Right renal pelvis (tissue), 4 donors: Measurements from ENCODE around the gene FMN1. TPM values are rescaled to one million over a fixed set of nuclear protein-coding genes. Genes with fewer than 3 reads are reported as not detected.

Experiments
- DNase-seq, 4 donors: peaks; one replicate each; pipeline ENCODE4 v3.0.0-alpha.2; 2013; ENCODE audit warnings: low read depth in 4 of 4, low spot score in 3 of 4, missing footprints in 1 of 4
- polyA plus RNA-seq, 4 donors: library from polyadenylated mRNA; unstranded; fragments of 120-200 nt; gene quantifications; one replicate each; pipeline ENCODE4 v1.2.1, GENCODE V29; 2013; ENCODE audit not compliant: insufficient read length in 4 of 4

Gene FMN1
- polyA plus RNA-seq, 4 donors, result 16.4 to 18.6 (median 17.1) TPM

DNA sequence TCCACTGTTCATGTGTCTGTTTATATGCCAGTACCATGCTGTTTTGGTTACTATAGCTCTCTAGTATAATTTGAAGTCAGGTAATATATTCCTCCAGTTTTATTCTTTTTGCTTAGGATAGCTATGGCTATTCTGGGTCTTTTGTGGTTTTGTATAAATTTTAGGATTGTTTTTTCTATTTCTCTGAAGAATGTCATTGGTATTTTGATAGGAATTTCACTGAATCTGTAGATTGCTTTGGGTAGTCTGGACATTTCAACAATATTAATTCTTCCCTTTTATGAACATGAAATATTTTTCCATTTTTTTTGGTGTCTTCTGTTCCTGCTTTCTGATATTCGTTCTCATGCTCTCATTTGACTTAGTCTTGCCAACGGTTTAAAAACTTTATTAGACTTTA is 437.1 kb downstream of the FMN1 start:
- DNase-seq, result no peak

GRCh38 chr15:32750979-32751378 is 443.5 kb downstream of the FMN1 start:
- no peak for DNase-seq

- DNase-seq, result no peak
Observed at GRCh38 chr15:32747921-32748342, 446.6 kb downstream of the FMN1 start.

GRCh38 chr15:32746116-32746857 is 448.2 kb downstream of the FMN1 start:
- no peak for DNase-seq

DNA sequence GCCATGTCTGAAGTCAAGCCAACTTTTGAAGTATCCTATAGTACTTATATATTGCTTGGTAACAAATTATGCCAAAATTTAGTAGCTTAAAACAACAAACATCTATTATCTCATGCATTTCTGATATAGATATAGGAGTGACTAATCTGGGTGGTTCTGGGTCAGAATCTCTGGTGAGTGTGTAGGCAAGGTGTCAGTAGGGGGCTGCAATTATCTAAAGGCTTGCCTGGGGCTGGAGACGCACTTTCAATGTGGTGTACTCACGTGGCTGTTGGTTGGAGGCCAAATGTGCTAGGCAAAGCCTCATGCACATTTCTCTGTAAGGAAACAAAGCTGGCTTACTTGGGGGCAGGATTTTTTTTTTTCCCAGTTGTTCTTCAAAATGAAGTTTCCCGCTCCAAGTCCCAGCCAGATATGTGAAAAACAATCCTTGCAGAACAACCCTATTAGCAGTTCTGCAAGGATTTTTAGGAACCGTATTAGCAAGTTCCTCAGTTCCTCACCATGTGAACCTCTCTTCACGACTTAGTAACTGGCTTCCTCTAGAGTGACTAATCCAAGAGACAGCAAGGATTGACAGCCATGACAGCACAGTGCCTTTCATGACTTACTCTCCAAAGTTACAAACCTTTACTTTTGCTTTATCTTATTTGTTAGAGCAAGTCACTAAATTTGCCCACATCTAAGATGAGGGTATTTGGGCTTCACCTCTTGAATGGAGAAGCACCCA is 450.9 kb downstream of the FMN1 start:
- no peak for DNase-seq

GRCh38 chr15:32739522-32740063 is 454.9 kb downstream of the FMN1 start:
- DNase-seq, result no peak

DNA sequence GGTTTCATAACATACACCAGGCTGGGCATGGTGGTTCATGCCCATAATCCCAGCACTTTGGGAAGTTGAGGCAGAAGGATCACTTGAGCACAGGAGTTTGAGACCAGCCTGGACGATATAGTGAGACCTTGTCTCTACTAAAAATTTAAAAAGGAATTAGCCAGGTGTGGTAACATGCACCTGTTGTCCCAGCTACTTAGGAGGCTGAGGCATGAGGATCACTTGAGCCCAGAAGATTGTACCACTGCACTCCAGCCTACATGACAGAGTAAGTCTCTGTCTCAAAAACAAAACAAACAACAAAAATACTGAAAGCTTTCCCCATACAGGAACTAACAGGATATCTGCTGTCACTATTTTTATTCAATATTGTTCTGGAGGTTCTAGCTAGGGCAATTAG is 455.8 kb downstream of the FMN1 start:
- DNase-seq, result no peak

DNA sequence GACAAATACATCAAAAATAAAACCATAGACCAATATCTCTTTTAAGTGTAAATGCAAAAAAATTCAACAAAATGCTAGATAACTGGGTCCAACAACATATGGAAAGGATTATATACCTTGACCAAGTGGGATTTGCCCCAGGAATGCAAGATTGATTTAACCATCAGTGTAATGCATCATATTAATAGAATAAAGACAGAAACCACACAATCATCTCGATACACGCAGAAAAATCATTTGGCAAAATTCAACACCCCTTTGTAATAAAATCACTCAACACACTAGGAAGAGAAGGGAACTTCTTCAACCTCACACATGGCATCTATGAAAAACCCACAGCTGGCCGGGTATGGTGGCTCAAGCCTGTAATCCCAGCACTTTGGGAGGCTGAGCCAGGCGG is 457.2 kb downstream of the FMN1 start:
- DNase-seq, result no peak

DNA sequence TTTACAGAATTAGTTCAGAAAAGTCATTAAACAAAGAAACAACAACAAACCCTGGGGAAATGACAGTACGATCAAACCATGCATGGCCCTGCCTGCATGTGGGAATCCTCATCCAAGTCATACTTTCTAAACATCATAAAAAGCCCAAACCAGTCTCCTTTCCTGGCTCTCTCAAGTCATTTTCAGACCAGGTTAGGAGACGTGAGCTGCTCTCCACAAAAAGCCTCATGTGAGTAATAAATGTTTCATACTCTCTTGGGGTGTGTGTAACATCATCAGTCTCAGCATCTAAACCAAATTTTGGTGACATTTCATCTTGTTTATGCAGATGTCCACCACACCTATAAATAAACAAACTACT is 457.8 kb downstream of the FMN1 start:
- no peak for DNase-seq

DNA sequence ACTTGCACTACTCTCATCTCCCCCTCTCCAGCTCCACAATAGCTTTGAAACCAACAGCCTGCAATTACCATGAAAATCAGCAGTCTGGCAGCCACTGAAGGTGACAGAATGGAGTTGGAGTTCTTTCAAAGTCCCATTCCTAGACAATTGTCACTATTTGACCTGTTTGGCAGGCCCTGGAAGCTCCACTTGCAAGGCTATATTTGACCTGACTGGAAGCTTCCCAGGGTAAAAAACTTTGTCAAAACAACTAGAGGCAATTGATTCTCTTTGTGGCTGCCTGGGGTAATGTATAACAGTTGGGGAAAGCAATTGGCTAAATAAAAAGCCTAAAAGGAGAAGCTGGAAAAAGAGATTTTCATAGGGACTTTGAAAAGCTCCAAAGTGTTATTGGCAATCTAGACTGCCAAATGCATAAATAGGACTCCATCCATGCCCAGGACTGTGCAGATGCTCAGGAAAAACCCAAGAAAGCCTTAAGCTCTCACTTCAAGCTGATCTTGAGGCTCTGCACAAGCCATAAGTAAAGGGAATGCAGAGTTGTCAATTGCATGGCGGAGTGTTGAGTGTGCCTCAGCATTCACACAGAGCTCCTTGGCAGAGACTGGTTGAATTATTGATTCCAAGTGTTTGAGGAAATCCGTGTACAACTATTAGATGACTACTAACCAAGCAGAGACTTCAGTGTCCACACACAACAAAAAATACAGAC is 458.4 kb downstream of the FMN1 start:
- DNase-seq, result no peak

- no peak for DNase-seq
Observed at GRCh38 chr15:32733281-32733680, 461.2 kb downstream of the FMN1 start.

GRCh38 chr15:32732574-32733157 is 461.8 kb downstream of the FMN1 start:
- DNase-seq, result no peak

GRCh38 chr15:32730677-32731654 is 463.5 kb downstream of the FMN1 start:
- DNase-seq, result peak in 2 of 4 donors; percentile 52 to 54

DNA sequence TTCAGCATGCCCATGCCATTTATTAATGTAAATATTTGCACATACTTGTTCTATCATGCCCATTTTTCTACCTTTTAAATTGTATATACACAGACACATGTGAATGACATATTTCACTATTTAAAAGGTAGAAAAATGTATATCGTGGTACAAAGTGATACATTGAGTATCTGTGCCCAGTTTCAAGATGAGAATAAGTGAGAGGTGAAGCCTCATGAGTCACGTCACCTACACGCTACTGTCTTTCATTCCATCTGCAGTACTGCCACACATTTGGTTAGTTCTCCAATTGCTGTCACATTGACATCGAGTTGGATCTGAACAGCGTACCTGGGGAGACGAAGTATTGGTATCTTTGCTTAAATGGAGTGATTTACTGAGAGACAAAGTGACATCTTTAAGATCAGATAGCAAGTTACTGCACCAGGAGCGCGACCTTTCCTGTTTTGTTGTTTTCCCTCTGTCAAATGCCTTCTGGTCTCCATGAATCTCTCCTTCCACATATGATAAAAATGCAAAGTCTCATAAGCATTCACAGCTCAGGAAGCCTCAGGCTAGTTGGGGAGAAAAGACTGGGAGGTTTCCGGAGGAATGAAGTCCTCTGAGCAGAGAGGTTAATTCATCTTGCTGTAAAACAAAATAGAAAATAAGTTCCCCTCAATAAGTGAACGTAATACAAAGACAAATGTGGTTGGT is 464.7 kb downstream of the FMN1 start:
- no peak for DNase-seq

GRCh38 chr15:32723171-32723948 is 471.2 kb downstream of the FMN1 start:
- DNase-seq, result no peak

GRCh38 chr15:32722136-32722535 is 472.4 kb downstream of the FMN1 start:
- DNase-seq, result no peak

DNA sequence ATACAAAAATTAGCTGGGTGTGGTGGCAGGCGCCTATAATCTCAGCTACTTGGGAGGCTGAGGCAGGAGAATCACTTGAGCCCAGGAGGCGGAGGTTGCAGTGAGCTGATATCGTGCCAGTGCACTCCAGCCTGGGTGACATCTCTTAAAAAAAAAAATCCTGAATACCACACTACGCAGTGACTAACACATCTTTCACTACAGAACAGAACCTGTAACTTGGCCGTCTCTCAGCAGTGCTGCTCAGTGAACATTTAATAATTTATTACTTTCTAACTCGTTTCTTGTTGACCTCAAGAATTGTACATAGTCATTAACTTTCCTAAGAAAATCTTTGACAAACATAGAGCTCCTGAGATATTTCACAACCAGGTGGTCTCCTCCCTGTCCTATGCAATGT is 472.9 kb downstream of the FMN1 start:
- DNase-seq, result no peak
